H1 (cell line): ENCODE data around the gene MACROD2. TPM values are rescaled to one million over a fixed set of nuclear protein-coding genes. Genes with fewer than 3 reads are reported as not detected.

Experiments
- CTCF ChIA-PET: fragments of 300-600 bp; sonication (Branson Sonifier 250); formaldehyde crosslinking; loops from one replicate; lab custom pipeline; 2021; ENCODE audit not compliant: partially characterized antibody; lab: Charles Lee
- POLR2A ChIA-PET: fragments of 300-600 bp; sonication (Branson Sonifier 250); formaldehyde crosslinking; loops from one replicate; lab custom pipeline; 2021; ENCODE audit warnings: inconsistent platforms; ENCODE audit not compliant: partially characterized antibody; lab: Charles Lee
- DNase-seq, 2 experiments: peaks; one replicate each; pipeline versions ENCODE4 v3.0.0 to v3.0.0-alpha.2; 2010 to 2022; ENCODE audit warnings: low spot score in 2 of 2, low read depth in 1 of 2, mixed read lengths in 1 of 2
- FAIRE-seq: peaks from 2 replicates; lab custom pipeline; 2011; peaks lifted over from hg19 to GRCh38; lab: Jason Lieb, UNC
- H2AFZ ChIP-seq: 2 replicates; pipeline ENCODE4 v1.8.1; 2012; ENCODE audit warnings: low read length, inconsistent platforms
- H2AK5ac ChIP-seq: 2 replicates; pipeline ENCODE4 v1.6.1; 2013; ENCODE audit warnings: low read depth, low read length
- H2BK120ac ChIP-seq: replicated peaks from 2 replicates; pipeline ENCODE3; 2013; ENCODE audit warnings: low read depth, low read length, inconsistent platforms
- H2BK12ac ChIP-seq: 2 replicates; pipeline ENCODE4 v1.6.1; 2013; ENCODE audit warnings: low read depth, low read length
- H2BK15ac ChIP-seq: 2 replicates; pipeline ENCODE4 v1.6.1; 2013; ENCODE audit warnings: low read length
- H2BK20ac ChIP-seq: 2 replicates; pipeline ENCODE4 v1.6.1; 2013; ENCODE audit warnings: low read length
- H2BK5ac ChIP-seq: 2 replicates; pipeline ENCODE4 v1.6.1; 2013; ENCODE audit warnings: low read depth, low read length
- H3K14ac ChIP-seq: 2 replicates; pipeline ENCODE4 v1.6.1; 2013; ENCODE audit warnings: inconsistent platforms; ENCODE audit not compliant: insufficient read length
- H3K18ac ChIP-seq: 2 replicates; pipeline ENCODE4 v1.6.1; 2013; ENCODE audit warnings: low read length; ENCODE audit errors: extremely low read depth
- H3K23ac ChIP-seq: 2 replicates; pipeline ENCODE4 v1.6.1; 2013; ENCODE audit warnings: inconsistent platforms; ENCODE audit not compliant: insufficient read length
- H3K23me2 ChIP-seq: 2 replicates; pipeline ENCODE4 v1.6.1; 2013; ENCODE audit warnings: low read depth, low read length
- H3K27ac ChIP-seq: 2 replicates; pipeline ENCODE4 v1.6.1; 2011; ENCODE audit warnings: low read depth, low read length, inconsistent platforms
- H3K27me3 ChIP-seq, 4 experiments: replicated peaks in 1 of 4; 1 replicate in 1 of 4; 2 replicates in 3 of 4; pipeline versions ENCODE4 v1.6.1 to v1.8.1; 2011 to 2013; ENCODE audit warnings: low read length in 3 of 4, mild to moderate bottlenecking in 3 of 4, inconsistent platforms in 2 of 4, mixed read lengths in 2 of 4, moderate library complexity in 1 of 4; ENCODE audit not compliant: control insufficient read depth in 3 of 4, insufficient read depth in 3 of 4; ENCODE audit errors: extremely low read depth in 1 of 4
- H3K36me3 ChIP-seq, 4 experiments: 2 replicates each; pipeline versions ENCODE4 v1.6.1 to v1.8.1; 2011 to 2013; ENCODE audit warnings: mild to moderate bottlenecking in 4 of 4, low read length in 3 of 4, moderate library complexity in 2 of 4, control low read depth in 1 of 4, inconsistent platforms in 1 of 4; ENCODE audit not compliant: insufficient read depth in 4 of 4, control insufficient read depth in 2 of 4
- H3K4ac ChIP-seq: replicated peaks from 2 replicates; pipeline ENCODE3; 2013; ENCODE audit warnings: low read length, low read depth, mixed read lengths, inconsistent platforms; ENCODE audit not compliant: insufficient read length
- H3K4me1 ChIP-seq, 4 experiments: replicated peaks in 1 of 4; 1 replicate in 1 of 4; 2 replicates in 3 of 4; pipeline versions ENCODE4 v1.6.1 to v1.8.1; 2011 to 2013; ENCODE audit warnings: low read length in 3 of 4, inconsistent platforms in 2 of 4, mixed read lengths in 1 of 4; ENCODE audit not compliant: insufficient read depth in 4 of 4, control insufficient read depth in 3 of 4
- H3K4me2 ChIP-seq, 2 experiments: 2 replicates each; pipeline versions ENCODE4 v1.6.1 to v1.8.1; 2011 to 2013; ENCODE audit warnings: low read depth in 2 of 2, low read length in 2 of 2, control low read depth in 1 of 2, inconsistent platforms in 1 of 2, mild to moderate bottlenecking in 1 of 2; ENCODE audit not compliant: insufficient read depth in 1 of 2
- H3K4me3 ChIP-seq, 4 experiments: fragments of 200-600, 300-600 bp in 1 of 4; sonication (generic), shearing (Covaris generic), sonication (Bioruptor Twin) in 1 of 4; 2 replicates each; pipeline versions ENCODE4 v1.5.1 to v1.8.1; 2011 to 2016; ENCODE audit warnings: low read length in 4 of 4, low read depth in 3 of 4, control low read depth in 2 of 4, inconsistent platforms in 2 of 4, mild to moderate bottlenecking in 2 of 4, mixed read lengths in 1 of 4, moderate library complexity in 1 of 4; ENCODE audit not compliant: insufficient read depth in 2 of 4; ENCODE audit errors: extremely low read depth in 1 of 4
- H3K56ac ChIP-seq: replicated peaks from 2 replicates; pipeline ENCODE3; 2013; ENCODE audit warnings: low read depth, mild to moderate bottlenecking, mixed read lengths, low read length, inconsistent platforms; ENCODE audit not compliant: insufficient read length
- H3K79me1 ChIP-seq: 2 replicates; pipeline ENCODE4 v1.6.1; 2013; ENCODE audit warnings: low read depth, low read length, control low read depth
- H3K79me2 ChIP-seq, 2 experiments: 2 replicates each; pipeline versions ENCODE4 v1.6.1 to v1.8.1; 2012 to 2013; ENCODE audit warnings: low read length in 2 of 2, mild to moderate bottlenecking in 2 of 2, inconsistent platforms in 1 of 2; ENCODE audit not compliant: insufficient read depth in 2 of 2, control insufficient read depth in 1 of 2
- H3K9ac ChIP-seq, 4 experiments: replicated peaks in 1 of 4; 1 replicate in 1 of 4; 2 replicates in 3 of 4; pipeline versions ENCODE4 v1.6.1 to v1.8.1; 2011 to 2013; ENCODE audit warnings: low read depth in 3 of 4, low read length in 3 of 4, control low read depth in 2 of 4, mild to moderate bottlenecking in 2 of 4, moderate library complexity in 2 of 4, inconsistent platforms in 1 of 4; ENCODE audit errors: extremely low read depth in 1 of 4
- H3K9me3 ChIP-seq, 2 experiments: 2 replicates each; pipeline versions ENCODE4 v1.6.1 to v1.8.1; 2012 to 2013; ENCODE audit warnings: mild to moderate bottlenecking in 2 of 2, moderate library complexity in 2 of 2, control low read depth in 1 of 2, inconsistent platforms in 1 of 2, low read depth in 1 of 2, low read length in 1 of 2, mixed read lengths in 1 of 2; ENCODE audit not compliant: insufficient read depth in 2 of 2
- H4K20me1 ChIP-seq, 2 experiments: replicated peaks in 1 of 2; 2 replicates each; pipeline versions ENCODE3 to v1.8.1; 2011 to 2013; ENCODE audit warnings: inconsistent platforms in 2 of 2, low read length in 2 of 2, mild to moderate bottlenecking in 1 of 2; ENCODE audit not compliant: insufficient read depth in 2 of 2, control insufficient read depth in 1 of 2
- H4K5ac ChIP-seq: 2 replicates; pipeline ENCODE4 v1.6.1; 2013; ENCODE audit warnings: low read length, low read depth, mixed read lengths, inconsistent platforms; ENCODE audit not compliant: insufficient read length
- H4K8ac ChIP-seq: 2 replicates; pipeline ENCODE4 v1.8.0; 2013; ENCODE audit warnings: mild to moderate bottlenecking, moderate library complexity, low read length, inconsistent platforms; ENCODE audit not compliant: insufficient read depth; ENCODE audit errors: extremely low read depth
- H4K91ac ChIP-seq: replicated peaks from 2 replicates; pipeline ENCODE3; 2013; ENCODE audit warnings: low read length, mixed read lengths, inconsistent platforms; ENCODE audit not compliant: insufficient read length
- CHD1 ChIP-seq: IDR thresholded peaks from 2 replicates; pipeline ENCODE4 v1.6.1; 2012; ENCODE audit warnings: low read depth, low read length, improper control_type of control experiment
- CREB1 ChIP-seq: IDR thresholded peaks from 2 replicates; pipeline ENCODE4 v1.6.1; 2012; ENCODE audit warnings: inconsistent platforms
- KDM5A ChIP-seq: fragments of 200-600 bp; IDR thresholded peaks from 2 replicates; pipeline ENCODE4 v1.7.1; 2012; ENCODE audit warnings: mild to moderate bottlenecking, low read length, inconsistent platforms, mixed read lengths
- TAF1 ChIP-seq: IDR thresholded peaks from 2 replicates; pipeline ENCODE4 v1.6.1; 2011; ENCODE audit warnings: mild to moderate bottlenecking, low read depth, low read length
- WGBS, 2 experiments: shearing (Covaris generic) in 1 of 2; methylation state at CpG; one replicate each; pipeline versions ENCODE4 v1.1.6 to v1.1.7; 2013 to 2015; ENCODE audit warnings: low lambda C conversion rate in 2 of 2, mixed read lengths in 2 of 2, inconsistent platforms in 1 of 2, low coverage in 1 of 2, missing lambda C conversion rate in 1 of 2; ENCODE audit not compliant: insufficient replicate concordance in 2 of 2, insufficient coverage in 1 of 2, insufficient read length in 1 of 2; ENCODE audit errors: extremely low coverage in 1 of 2, missing lambda C conversion rate in 1 of 2; 5-methylcytosine and 5-hydroxymethylcytosine counted together
- polyA plus RNA-seq, 7 experiments: library from polyadenylated mRNA; depleted of rRNA in 3 of 7; stranded (reverse) in 5 of 7; unstranded in 2 of 7; fragments of >200 nt in 5 of 7; fragments of 200-250 nt in 2 of 7; gene quantifications; 1 replicate in 5 of 7; 2 replicates in 1 of 7; 4 replicates in 1 of 7; pipeline versions ENCODE4 v1.2.1 to v1.2.3, GENCODE V29; 2011 to 2013; ENCODE audit warnings: missing spikeins in 2 of 7, mixed read lengths in 2 of 7
- total RNA-seq: library from RNA; stranded (reverse); fragmentation: NEBNext Ultra II Directional; extraction: Animal tissue kit (Norgen Biotek cat#: 25700); gene quantifications from 2 replicates; pipeline ENCODE4 v1.2.1, GENCODE V29; 2021

Gene MACROD2
- total and polyA plus RNA-seq, 2 of the 8 experiments (the other 6 are each of a cell fraction or from before 2014, with no cell fraction given), result 0.70 to 3.9 TPM

GRCh38 chr20:15900443-15900842 is 1905.1 kb downstream of the MACROD2 start:
- Histone ChIP-seq H2BK20ac (no peak overlapping the region), H3K27ac (no peak overlapping the region), H2AK5ac (no peak overlapping the region), H2BK12ac (no peak overlapping the region), H3K4me2 (no peak overlapping the region), H3K79me1 (no peaks in the 10 kb centered on the region), H3K27me3 (no peaks in the 10 kb centered on the region), H2AFZ (no peak overlapping the region), H3K23ac (no peak overlapping the region), H3K79me2 (no peaks in the 10 kb centered on the region), H4K8ac (no peak overlapping the region), H3K56ac (no peak overlapping the region), H2BK120ac (no peak overlapping the region), H3K9ac (no peak overlapping the region), H2BK5ac (no peak overlapping the region), H2BK15ac (no peak overlapping the region), H3K4me1 (no peaks in the 10 kb centered on the region), H4K20me1 (no peaks in the 10 kb centered on the region), H4K91ac (no peak overlapping the region), H3K14ac (no peak overlapping the region), H3K4me3 (no peak overlapping the region), H4K5ac (no peak overlapping the region), H3K36me3 (no peaks in the 10 kb centered on the region), H3K23me2 (no peaks in the 10 kb centered on the region), H3K18ac (no peak overlapping the region), H3K9me3 (no peaks in the 10 kb centered on the region), H3K4ac (no peak overlapping the region)
- CTCF ChIA-PET, result interaction anchor here (1.0 kb wide), 1 partner anchor 107 kb away, joined by 3 read pairs; no protein-coding TSS in a partner anchor
- FAIRE-seq (no peak), DNase-seq (no peak)
- POLR2A ChIA-PET, result no interaction called here
- 100% methylated on average over 1 of the region's 1 CpG; no CpG with 5 or more reads in 1 of the 2 experiments for WGBS, 2 experiments
- no peak for TF ChIP-seq KDM5A
- no peak for TF ChIP-seq CREB1
- TF ChIP-seq CHD1, result no peak
- no peak for TF ChIP-seq TAF1
